Right ventricle myocardium superior (tissue), 1 donor: Measurements from ENCODE around the gene DAAM1. TPM values are rescaled to one million over a fixed set of nuclear protein-coding genes. Genes with fewer than 3 reads are reported as not detected.

ENCODE experiments used
- ATAC-seq: fragments of 200-7000 bp; cut with Tn5 transposase; one replicate; pipeline ENCODE4 v1.9.1; 2020; ENCODE audit warnings: mild to moderate bottlenecking; ENCODE audit not compliant: poor library complexity
- DNase-seq: peaks from one replicate; pipeline ENCODE4 v3.0.0-alpha.2; 2020
- intact Hi-C: fragments of 100-400 bp; cut with DNase I; formaldehyde crosslinking; loops from one replicate; pipeline ENCODE4 v1.11.2; 2022
- total RNA-seq: library from RNA; stranded (reverse); fragmentation: NEBNext Ultra II Directional; extraction: Animal tissue kit (Norgen Biotek cat#: 25700); gene quantifications from one replicate; pipeline ENCODE4 v1.2.1, GENCODE V29; 2021
- donor health status: DM: no; HTN: yes; CAD: no; lungs with severe emphysema.

DAAM1 gene
- total RNA-seq, 1 donor from 2014 or later = 104 TPM

GRCh38 chr14:59317798-59318505 is 129.5 kb downstream of the DAAM1 start:
- ATAC-seq (no peak), DNase-seq (no peak)

GRCh38 chr14:59318908-59319307 is 130.4 kb downstream of the DAAM1 start:
- intact Hi-C loops = loop anchor here (10.0 kb wide), 1 partner anchor 124 kb away; no protein-coding TSS in a partner anchor
- ATAC-seq = peak; percentile 73
- peak; percentile 44 for DNase-seq

More at GRCh38 chr14:59317798-59318505, 129.5 kb downstream of the DAAM1 start:
- intact Hi-C loops = loop anchor here (10.0 kb wide), 1 partner anchor 123 kb away; no protein-coding TSS in a partner anchor

GRCh38 chr14:59320361-59320760 is 131.9 kb downstream of the DAAM1 start:
- ATAC-seq (no peak), DNase-seq (no peak)
- intact Hi-C loops = no loop called here

GRCh38 chr14:59320763-59321625 is 132.5 kb downstream of the DAAM1 start:
- no peak for DNase-seq

GRCh38 chr14:59321626-59321949 is 133.1 kb downstream of the DAAM1 start:
- no peak for ATAC-seq
- intact Hi-C loops = no loop called here
- no peak for DNase-seq

More at GRCh38 chr14:59320763-59321625, 132.5 kb downstream of the DAAM1 start:
- ATAC-seq = peak; percentile 60
- intact Hi-C loops = no loop called here

- ATAC-seq = peak; percentile 51
- DNase-seq = no peak
- intact Hi-C loops = no loop called here
These were observed 137.4 kb downstream of the DAAM1 start for GRCh38 chr14:59325906-59326305.

- DNase-seq = no peak
- intact Hi-C loops = no loop called here
These were observed 140.0 kb downstream of the DAAM1 start for GRCh38 chr14:59328454-59328853.

GRCh38 chr14:59330455-59330854 is 142.0 kb downstream of the DAAM1 start:
- ATAC-seq (no peak), DNase-seq (peak; percentile 55)
- intact Hi-C loops = loop anchor here (10.0 kb wide), 2 partner anchors 94 to 764 kb away; partner anchors contain the start of gene PCNX4

More at GRCh38 chr14:59328454-59328853, 140.0 kb downstream of the DAAM1 start:
- no peak for ATAC-seq

GRCh38 chr14:59331217-59331616 is 142.8 kb downstream of the DAAM1 start:
- ATAC-seq = no peak
- intact Hi-C loops = loop anchor here (10.0 kb wide), 2 partner anchors 94 to 764 kb away; partner anchors contain the start of gene PCNX4
- DNase-seq = no peak

GRCh38 chr14:59332727-59333126 is 144.3 kb downstream of the DAAM1 start:
- ATAC-seq (peak; percentile 14), DNase-seq (no peak)
- intact Hi-C loops = loop anchor here (10.0 kb wide), 2 partner anchors 92 to 762 kb away; partner anchors contain the start of gene PCNX4

GRCh38 chr14:59333235-59333634 is 144.8 kb downstream of the DAAM1 start:
- DNase-seq (no peak), ATAC-seq (peak; percentile 41)
- intact Hi-C loops = loop anchor here (10.0 kb wide), 2 partner anchors 92 to 762 kb away; partner anchors contain the start of gene PCNX4

GRCh38 chr14:59333668-59334067 is 145.2 kb downstream of the DAAM1 start:
- no peak for DNase-seq
- ATAC-seq = peak; percentile 90
- intact Hi-C loops = loop anchor here (10.0 kb wide), 2 partner anchors 91 to 761 kb away; partner anchors contain the start of gene PCNX4

GRCh38 chr14:59334253-59334652 is 145.8 kb downstream of the DAAM1 start:
- DNase-seq (no peak), ATAC-seq (peak; percentile 1)
- intact Hi-C loops = loop anchor here (10.0 kb wide), 2 partner anchors 91 to 761 kb away; partner anchors contain the start of gene PCNX4

GRCh38 chr14:59336098-59336497 is 147.6 kb downstream of the DAAM1 start:
- ATAC-seq (no peak), DNase-seq (no peak)
- intact Hi-C loops = loop anchor here (10.0 kb wide), 2 partner anchors 89 to 759 kb away; partner anchors contain the start of gene PCNX4

- no peak for ATAC-seq
- intact Hi-C loops = loop anchor here (10.0 kb wide), 2 partner anchors 88 to 758 kb away; partner anchors contain the start of gene PCNX4
- DNase-seq = no peak
These were observed 148.2 kb downstream of the DAAM1 start for GRCh38 chr14:59336706-59337105.

GRCh38 chr14:59337141-59337611 is 148.7 kb downstream of the DAAM1 start:
- peak; percentile 84 for DNase-seq
- intact Hi-C loops = loop anchor here (10.0 kb wide), 2 partner anchors 88 to 758 kb away; partner anchors contain the start of gene PCNX4
- ATAC-seq = peak; percentile 22

GRCh38 chr14:59338761-59339160 is 150.3 kb downstream of the DAAM1 start:
- ATAC-seq (no peak), DNase-seq (no peak)
- intact Hi-C loops = loop anchor here (10.0 kb wide), 2 partner anchors 86 to 756 kb away; partner anchors contain the start of gene PCNX4

- ATAC-seq (no peak), DNase-seq (no peak)
- intact Hi-C loops = loop anchor here (10.0 kb wide), 2 partner anchors 85 to 755 kb away; partner anchors contain the start of gene PCNX4
These were observed 151.3 kb downstream of the DAAM1 start for GRCh38 chr14:59339524-59340330.
